Keratinocyte (primary cell): ENCODE results near the gene PCCA. TPM values are rescaled to one million over a fixed set of nuclear protein-coding genes. Genes with fewer than 3 reads are reported as not detected.

Experiments used
- DNase-seq: peaks from one replicate; pipeline ENCODE4 v3.0.0-alpha.2; 2011; ENCODE audit warnings: low read depth, missing footprints, low spot score
- FAIRE-seq: peaks from 2 replicates; lab custom pipeline; 2011; peaks lifted over from hg19 to GRCh38; lab: Jason Lieb, UNC
- H2AFZ ChIP-seq: 2 replicates; pipeline ENCODE4 v1.6.0; 2012; ENCODE audit warnings: low read length, control low read depth, inconsistent platforms; ENCODE audit not compliant: control insufficient read depth
- H3K27ac ChIP-seq: 2 replicates; pipeline ENCODE4 v1.5.1; 2011; ENCODE audit warnings: low read length; ENCODE audit not compliant: control insufficient read depth, insufficient read depth
- H3K27me3 ChIP-seq: 3 replicates; pipeline ENCODE4 v1.6.0; 2011; ENCODE audit warnings: low read length; ENCODE audit not compliant: control insufficient read depth, insufficient read depth; ENCODE audit errors: extremely low read depth
- H3K36me3 ChIP-seq, 2 experiments: 2 replicates in 1 of 2; 3 replicates in 1 of 2; pipeline ENCODE4 v1.5.1; 2011; ENCODE audit warnings: low read length in 2 of 2, mild to moderate bottlenecking in 1 of 2; ENCODE audit not compliant: control insufficient read depth in 2 of 2, insufficient read depth in 2 of 2; ENCODE audit errors: extremely low read depth in 1 of 2
- H3K4me1 ChIP-seq: 3 replicates; pipeline ENCODE4 v1.5.1; 2011; ENCODE audit warnings: low read length; ENCODE audit not compliant: control insufficient read depth, insufficient read depth; ENCODE audit errors: extremely low read depth
- H3K4me2 ChIP-seq: 3 replicates; pipeline ENCODE4 v1.6.0; 2011; ENCODE audit warnings: low read depth, low read length; ENCODE audit not compliant: control insufficient read depth, insufficient read depth; ENCODE audit errors: extremely low read depth
- H3K4me3 ChIP-seq, 3 experiments: fragments of 200-600 bp in 1 of 3; sonication (generic) in 1 of 3; 2 replicates in 2 of 3; 3 replicates in 1 of 3; pipeline ENCODE4 v1.5.1; 2011 to 2016; ENCODE audit warnings: low read length in 3 of 3, mild to moderate bottlenecking in 3 of 3, control low read depth in 2 of 3, inconsistent platforms in 1 of 3, low read depth in 1 of 3, mixed read lengths in 1 of 3, mixed run types in 1 of 3, moderate library complexity in 1 of 3; ENCODE audit not compliant: control insufficient read depth in 2 of 3, insufficient read depth in 2 of 3; ENCODE audit errors: extremely low read depth in 1 of 3
- H3K79me2 ChIP-seq: 2 replicates; pipeline ENCODE4 v1.6.0; 2012; ENCODE audit warnings: low read length; ENCODE audit not compliant: control insufficient read depth, insufficient read depth
- H3K9ac ChIP-seq: 3 replicates; pipeline ENCODE4 v1.6.0; 2011; ENCODE audit warnings: low read length; ENCODE audit not compliant: control insufficient read depth, insufficient read depth; ENCODE audit errors: extremely low read depth
- H3K9me1 ChIP-seq: 3 replicates; pipeline ENCODE4 v1.6.0; 2011; ENCODE audit warnings: low read length; ENCODE audit not compliant: control insufficient read depth, insufficient read depth; ENCODE audit errors: extremely low read depth
- H3K9me3 ChIP-seq: 2 replicates; pipeline ENCODE4 v1.5.1; 2012; ENCODE audit warnings: low read depth, low read length; ENCODE audit not compliant: control insufficient read depth
- H4K20me1 ChIP-seq: 3 replicates; pipeline ENCODE4 v1.6.0; 2011; ENCODE audit warnings: low read length; ENCODE audit not compliant: control insufficient read depth, insufficient read depth; ENCODE audit errors: extremely low read depth
- CTCF ChIP-seq, 3 experiments: IDR thresholded peaks in 1 of 3; conservative IDR thresholded peaks in 1 of 3; optimal IDR thresholded peaks in 1 of 3; 2 replicates in 2 of 3; 3 replicates in 1 of 3; pipeline versions ENCODE3 to v1.5.1; 2011; ENCODE audit warnings: low read length in 3 of 3, mild to moderate bottlenecking in 3 of 3, moderate library complexity in 2 of 3, control low read depth in 1 of 3, inconsistent platforms in 1 of 3; ENCODE audit not compliant: insufficient read depth in 2 of 3; ENCODE audit errors: extremely low read depth in 1 of 3
- EZH2 ChIP-seq: IDR thresholded peaks from one replicate; pipeline ENCODE4 v1.6.1; 2012; ENCODE audit warnings: inconsistent platforms, mild to moderate bottlenecking, low read length, moderate library complexity
- dilution Hi-C: fragments of 300-500 bp; cut with MboI; formaldehyde crosslinking; loops from one replicate; pipeline ENCODE4 v1.7.0; 2020; ENCODE audit warnings: low sequenced_read_pairs; ENCODE audit not compliant: extremely low pct_ligation_motif_present
- polyA plus RNA-seq, 5 experiments: library from polyadenylated mRNA; depleted of rRNA in 3 of 5; stranded (reverse) in 3 of 5; stranded (forward) in 1 of 5; unstranded in 1 of 5; fragments of >200 nt; gene quantifications; 1 replicate in 1 of 5; 2 replicates in 3 of 5; 3 replicates in 1 of 5; pipeline versions ENCODE4 v1.2.1 to v1.2.3, GENCODE V29; 2011 to 2012; ENCODE audit warnings: missing spikeins in 2 of 5, low read depth in 1 of 5, low replicate concordance in 1 of 5

Gene PCCA
- polyA plus RNA-seq, 1 donor (not counting 4 experiments of a cell fraction or from before 2014, with no cell fraction given): 8.1 TPM

- H3K36me3 ChIP-seq: no peaks in the 10 kb centered on the region
- H2AFZ ChIP-seq: no peak overlapping the region
- H3K27ac ChIP-seq: no peak overlapping the region
- no peaks in the 10 kb centered on the region for H3K9me1 ChIP-seq
- FAIRE-seq: no peak
- dilution Hi-C loops: no loop called here
- no peaks in the 10 kb centered on the region for H3K4me1 ChIP-seq
- H4K20me1 ChIP-seq: no peaks in the 10 kb centered on the region
- H3K27me3 ChIP-seq: no peaks in the 10 kb centered on the region
- no peak overlapping the region for H3K4me3 ChIP-seq
- H3K4me2 ChIP-seq: no peak overlapping the region
- no peak overlapping the region for H3K9ac ChIP-seq
- no peaks in the 10 kb centered on the region for H3K9me3 ChIP-seq
- no peak for DNase-seq
- H3K79me2 ChIP-seq: no peaks in the 10 kb centered on the region
- TF ChIP-seq CTCF (optimal IDR thresholded peaks at IDR 0.05 in 1 of 3, IDR thresholded peaks at IDR 0.05 in 1 of 3, conservative IDR thresholded peaks at IDR 0.05 in 1 of 3; ENCODE audit: extremely low read depth in 1 of 3, insufficient read depth in 2 of 3, low read length in 3 of 3): no peak
- TF ChIP-seq EZH2: no peak
Observed at GRCh38 chr13:100460791-100461190, 371.9 kb downstream of the PCCA start.

GRCh38 chr13:100461309-100462030 is 372.6 kb downstream of the PCCA start:
- Histone ChIP-seq H3K79me2 (no peaks in the 10 kb centered on the region), H3K9me1 (no peaks in the 10 kb centered on the region), H3K36me3 (no peaks in the 10 kb centered on the region), H3K9me3 (no peaks in the 10 kb centered on the region), H3K9ac (no peak overlapping the region), H3K4me2 (no peak overlapping the region), H3K27me3 (no peaks in the 10 kb centered on the region), H4K20me1 (no peaks in the 10 kb centered on the region), H2AFZ (no peak overlapping the region), H3K4me3 (no peak overlapping the region), H3K4me1 (no peaks in the 10 kb centered on the region), H3K27ac (no peak overlapping the region)
- FAIRE-seq: no peak
- dilution Hi-C loops: no loop called here
- TF ChIP-seq EZH2: no peak
- no peak for TF ChIP-seq CTCF (optimal IDR thresholded peaks at IDR 0.05 in 1 of 3, IDR thresholded peaks at IDR 0.05 in 1 of 3, conservative IDR thresholded peaks at IDR 0.05 in 1 of 3; ENCODE audit: extremely low read depth in 1 of 3, insufficient read depth in 2 of 3, low read length in 3 of 3)
- no peak for DNase-seq
